D721Med (cell line): ENCODE measurements around the gene LMX1B.

Experiments used
- DNase-seq: peaks from one replicate; pipeline ENCODE4 v3.0.0; 2011; ENCODE audit warnings: low spot score; ENCODE audit not compliant: insufficient read length
- FAIRE-seq: peaks from 2 replicates; lab custom pipeline; 2011; peaks lifted over from hg19 to GRCh38; lab: Jason Lieb, UNC
- TF ChIP-seq, protein P1 (sequence below): IDR thresholded peaks from 2 replicates; pipeline ENCODE4 v1.5.1; 2012; ENCODE audit warnings: mild to moderate bottlenecking, control low read depth; ENCODE audit not compliant: insufficient read depth; ENCODE audit errors: missing control alignments

The LMX1B gene

DNA sequence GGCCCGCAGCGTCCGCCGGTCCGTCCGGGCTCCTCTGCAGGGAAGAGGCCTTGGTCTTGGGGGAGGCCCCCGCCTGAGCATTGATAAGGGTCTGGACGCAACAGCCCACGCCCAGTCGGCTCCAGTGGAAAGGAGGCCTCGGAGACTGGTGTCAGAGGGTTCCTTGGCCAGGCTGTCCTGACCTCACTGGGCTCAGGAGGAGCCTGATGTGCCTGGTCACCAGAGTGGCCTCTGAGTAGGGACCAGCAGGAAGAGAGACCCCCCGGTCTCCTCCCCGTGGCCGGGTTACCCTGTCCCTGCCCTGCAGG lies 13.2 kb downstream of the LMX1B start:
- FAIRE-seq (no peak), DNase-seq (no peak)
- TF ChIP-seq, protein P1, sequence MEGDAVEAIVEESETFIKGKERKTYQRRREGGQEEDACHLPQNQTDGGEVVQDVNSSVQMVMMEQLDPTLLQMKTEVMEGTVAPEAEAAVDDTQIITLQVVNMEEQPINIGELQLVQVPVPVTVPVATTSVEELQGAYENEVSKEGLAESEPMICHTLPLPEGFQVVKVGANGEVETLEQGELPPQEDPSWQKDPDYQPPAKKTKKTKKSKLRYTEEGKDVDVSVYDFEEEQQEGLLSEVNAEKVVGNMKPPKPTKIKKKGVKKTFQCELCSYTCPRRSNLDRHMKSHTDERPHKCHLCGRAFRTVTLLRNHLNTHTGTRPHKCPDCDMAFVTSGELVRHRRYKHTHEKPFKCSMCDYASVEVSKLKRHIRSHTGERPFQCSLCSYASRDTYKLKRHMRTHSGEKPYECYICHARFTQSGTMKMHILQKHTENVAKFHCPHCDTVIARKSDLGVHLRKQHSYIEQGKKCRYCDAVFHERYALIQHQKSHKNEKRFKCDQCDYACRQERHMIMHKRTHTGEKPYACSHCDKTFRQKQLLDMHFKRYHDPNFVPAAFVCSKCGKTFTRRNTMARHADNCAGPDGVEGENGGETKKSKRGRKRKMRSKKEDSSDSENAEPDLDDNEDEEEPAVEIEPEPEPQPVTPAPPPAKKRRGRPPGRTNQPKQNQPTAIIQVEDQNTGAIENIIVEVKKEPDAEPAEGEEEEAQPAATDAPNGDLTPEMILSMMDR: no peak

DNA sequence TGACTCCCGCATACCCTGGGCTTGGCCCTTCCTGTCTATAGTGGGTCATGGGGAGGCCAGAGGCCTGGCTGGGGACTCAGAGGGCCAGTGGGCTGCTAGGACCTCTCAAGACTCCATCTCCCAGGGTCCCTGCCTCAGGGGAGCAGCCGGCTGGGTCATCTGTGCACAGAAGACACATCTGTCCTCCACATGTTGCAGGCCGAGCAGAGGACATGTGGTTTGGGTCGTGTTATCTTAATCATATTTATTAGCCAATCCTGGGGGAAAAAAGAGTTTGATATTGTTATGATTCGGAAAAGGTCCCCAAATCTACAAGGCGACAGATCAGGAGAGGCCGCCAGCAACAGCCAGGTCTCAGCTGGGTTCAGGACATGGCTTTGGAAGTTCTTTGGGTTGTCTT lies 14.4 kb downstream of the LMX1B start:
- no peak for DNase-seq
- TF ChIP-seq, protein P1: no peak
- FAIRE-seq: no peak

DNA sequence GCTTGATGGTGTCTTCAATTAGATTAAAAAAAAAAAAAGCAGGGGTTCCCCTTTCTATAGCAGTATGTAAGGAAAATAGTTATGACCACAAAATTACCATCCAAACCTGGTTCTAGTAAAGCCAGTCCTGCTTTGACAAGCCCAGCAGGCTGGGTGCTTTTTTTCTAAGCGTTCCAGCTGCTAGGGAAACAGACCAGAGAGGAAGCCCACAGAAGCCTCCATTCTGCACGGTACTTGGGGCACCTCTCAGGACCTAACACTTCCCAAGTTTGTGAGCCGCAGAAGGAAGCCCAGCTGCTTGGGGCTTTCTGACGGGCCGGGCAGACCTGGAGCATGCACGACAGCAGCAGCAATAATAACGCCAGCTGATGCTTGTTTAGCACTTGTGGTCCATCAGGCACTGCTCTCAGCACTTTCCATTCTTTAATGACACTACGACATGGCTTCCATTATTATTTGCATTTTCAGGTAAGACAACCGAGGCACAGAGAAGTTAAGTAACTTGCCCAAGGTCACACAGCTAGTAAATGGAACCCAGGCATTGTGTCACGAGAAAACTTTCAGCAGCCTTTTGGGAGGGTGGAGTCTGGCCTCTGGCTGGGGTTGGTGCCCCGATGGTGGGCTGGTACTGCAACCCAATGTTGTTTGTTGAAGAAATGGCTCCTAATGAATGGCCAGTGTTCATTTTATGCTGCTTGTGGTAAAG lies 15.4 kb downstream of the LMX1B start:
- FAIRE-seq (no peak), DNase-seq (no peak)
- TF ChIP-seq, protein P1: no peak

DNA sequence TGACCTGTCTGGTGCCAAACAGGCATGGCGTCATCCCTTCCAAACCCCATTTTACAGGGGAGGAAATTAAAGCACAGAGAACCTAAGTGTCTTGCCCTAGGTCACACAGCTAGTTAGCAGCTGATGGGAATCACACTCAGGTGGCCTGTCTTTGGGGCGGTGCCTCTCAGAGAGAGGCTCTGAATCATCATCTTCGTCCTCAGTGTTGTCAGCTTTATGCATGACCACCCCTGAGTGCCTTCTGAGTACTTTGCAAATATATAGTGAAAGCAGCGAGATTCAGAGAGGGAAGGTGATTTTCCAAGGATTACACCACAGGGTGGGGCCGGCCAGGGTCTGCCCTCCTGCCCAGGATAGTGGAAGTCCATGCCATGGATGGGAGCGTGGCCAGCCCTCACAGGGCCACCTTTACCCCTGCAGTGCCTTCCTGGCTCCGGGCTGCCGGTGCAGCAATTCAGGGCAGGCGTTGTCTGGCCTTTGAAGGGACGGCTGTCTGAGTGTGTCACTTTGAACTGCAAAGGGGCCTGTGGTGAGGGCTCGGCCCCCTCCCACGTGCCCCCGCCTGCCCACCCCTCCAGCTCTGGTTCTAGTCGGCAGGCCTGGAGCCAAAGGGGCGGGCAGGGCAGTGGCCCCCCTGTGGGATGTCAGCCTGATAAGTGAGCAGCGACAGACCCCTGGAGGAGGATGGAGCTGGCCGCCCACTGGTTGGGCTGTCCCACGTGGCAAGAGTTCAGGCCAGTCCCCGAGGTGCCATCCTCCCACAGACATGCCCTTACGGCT lies 16.9 kb downstream of the LMX1B start:
- TF ChIP-seq, protein P1: no peak
- no peak for FAIRE-seq
- no peak for DNase-seq

DNA sequence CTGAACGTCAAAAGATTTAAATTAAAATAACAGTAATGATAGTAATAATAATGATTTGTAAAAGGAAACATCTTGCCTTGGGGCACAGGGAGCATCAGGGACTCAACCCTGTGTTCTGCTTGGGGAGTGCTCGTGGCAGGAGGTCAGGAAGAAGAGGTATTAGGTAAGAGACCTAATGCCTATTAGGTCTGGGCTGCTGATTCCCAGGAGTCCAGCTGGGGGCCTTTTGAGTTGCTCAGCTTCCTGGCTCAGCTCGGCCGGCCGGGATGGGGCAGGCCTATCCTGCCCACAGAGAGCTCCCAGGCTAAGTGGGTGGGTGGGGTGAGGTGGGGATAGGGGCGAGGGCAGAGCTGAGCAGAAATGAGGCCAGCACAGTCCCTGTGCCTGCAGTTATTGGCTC lies 17.5 kb downstream of the LMX1B start:
- FAIRE-seq: no peak
- TF ChIP-seq, protein P1: no peak
- DNase-seq: no peak

DNA sequence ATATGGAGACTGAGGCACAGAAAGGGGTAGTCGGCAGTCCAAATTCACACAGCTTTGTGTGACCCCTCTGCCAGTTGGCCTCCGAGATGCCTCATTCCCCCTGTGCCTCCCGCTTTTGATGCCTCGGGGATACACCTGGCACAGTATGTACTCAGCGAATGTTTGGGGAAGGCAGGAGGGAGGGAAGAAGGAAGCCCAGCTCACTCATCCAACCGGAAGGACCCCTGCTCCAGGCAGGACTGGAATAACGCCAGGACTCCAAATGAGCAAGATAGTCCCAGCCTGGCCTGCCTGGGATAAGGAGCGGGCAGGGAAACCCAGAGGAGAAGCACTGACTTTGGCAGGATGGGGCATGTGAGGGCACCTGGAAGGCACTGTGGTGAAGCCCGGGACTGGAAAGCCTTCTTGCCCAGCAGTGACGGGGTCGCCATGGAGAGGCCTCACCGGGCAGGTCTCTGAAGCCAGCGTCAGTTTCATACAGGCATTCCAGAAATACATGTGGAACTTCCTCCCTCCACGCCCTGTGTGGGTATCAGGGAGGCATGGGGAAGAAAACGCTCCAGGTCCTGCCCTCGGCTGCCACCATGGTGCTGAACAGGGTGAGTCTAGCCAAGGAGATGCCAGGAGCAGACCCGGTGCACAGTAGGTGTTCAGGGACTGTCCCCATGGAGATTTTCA lies 20.3 kb downstream of the LMX1B start:
- FAIRE-seq (no peak), DNase-seq (no peak)
- TF ChIP-seq, protein P1: no peak
